ENCODE data around the gene ZNF280B. TPM values are rescaled to one million over a fixed set of nuclear protein-coding genes. Genes with fewer than 3 reads are reported as not detected.
"Not testable (repeated sequence)": the region's sequence is repeated elsewhere in the genome, so short reads cannot be mapped to it uniquely, and the experiment has no call there.

ZNF280B gene
- total and polyA plus RNA-seq, 12 donors: 0.81 to 7.8 (median 3.6) TPM

- H3K27me3 ChIP-seq: peaks cover 4% of the 10 kb centered on the region
- intact Hi-C loops (cut with DNase I): no loop called here
- H3K4me1 ChIP-seq (replicated peaks in 1 of 2): no peaks in the 10 kb centered on the region
- 80 to 84% (median 81%) methylated on average over 7 of the region's 7 CpGs for WGBS, 4 donors
- no peak overlapping the region for H3K4me3 ChIP-seq
- DNase-seq: no peak
- no peaks in the 10 kb centered on the region for H3K9me3 ChIP-seq (replicated peaks in 1 of 3)
- H3K36me3 ChIP-seq (replicated peaks in 1 of 2): no peaks in the 10 kb centered on the region
- TF ChIP-seq POLR2A (IDR thresholded peaks at IDR 0.05) (no peak), CTCF (IDR thresholded peaks at IDR 0.05) (no peak)
- H3K27ac ChIP-seq: no peak overlapping the region
Measured at GRCh38 chr22:22442928-22443709, 65.4 kb downstream of the ZNF280B start.

- H3K36me3 ChIP-seq (replicated peaks in 1 of 2); H3K4me3 ChIP-seq; H3K27ac ChIP-seq; DNase-seq; H3K27me3 ChIP-seq; H3K4me1 ChIP-seq (replicated peaks in 1 of 2); H3K9me3 ChIP-seq (replicated peaks in 1 of 3); intact Hi-C loops (cut with DNase I): not testable (repeated sequence)
- 92 to 100% (median 93%) methylated on average over 1 to 28 of the region's 28 CpGs for WGBS, 4 donors
Measured at GRCh38 chr22:22441626-22442025, 66.9 kb downstream of the ZNF280B start.

GRCh38 chr22:22440188-22440587 is 68.4 kb downstream of the ZNF280B start:
- no peak overlapping the region for H3K4me3 ChIP-seq
- no peaks in the 10 kb centered on the region for H3K9me3 ChIP-seq (replicated peaks in 1 of 3)
- H3K4me1 ChIP-seq (replicated peaks in 1 of 2): no peaks in the 10 kb centered on the region
- H3K27ac ChIP-seq: no peak overlapping the region
- H3K27me3 ChIP-seq: peaks cover 5% of the 10 kb centered on the region
- WGBS, 4 donors: 92 to 100% (median 94%) methylated on average over 1 of the region's 1 CpG
- no peak for TF ChIP-seq CTCF (IDR thresholded peaks at IDR 0.05)
- TF ChIP-seq POLR2A (IDR thresholded peaks at IDR 0.05): no peak
- no peaks in the 10 kb centered on the region for H3K36me3 ChIP-seq (replicated peaks in 1 of 2)
- intact Hi-C loops (cut with DNase I): no loop called here
- no peak for DNase-seq

Other genes with a start within 250 kb of the ZNF280B start
- 1 to 10 TPM in 6 of 9 donors, under 1 TPM in 3; 0.06 to 4.5 (median 1.7) TPM for gene ZNF280A, start 11.5 kb upstream of the ZNF280B start, total RNA-seq
- 1 to 10 TPM; 1.1 to 5.5 (median 1.1) TPM for gene ZNF280A, start 11.5 kb upstream of the ZNF280B start, polyA plus RNA-seq
- 1 to 10 TPM in 8 of 9 donors, under 1 TPM in 1; 0.78 to 7.1 (median 3.2) TPM for gene PRAME, start 50.5 kb upstream of the ZNF280B start, total RNA-seq
- gene PRAME, start 50.5 kb upstream of the ZNF280B start, polyA plus RNA-seq: 10 to 100 TPM in 1 of 3 donors, 1 to 10 TPM in 2; 4.7 to 11.6 (median 9.1) TPM
- gene GGTLC2, start 135.9 kb upstream of the ZNF280B start, total RNA-seq: not detected
- not detected for gene GGTLC2, start 135.9 kb upstream of the ZNF280B start, polyA plus RNA-seq

Data from adrenal gland (tissue), 12 donors.